Pancreas (tissue), 10 donors: ENCODE measurements around the gene INSRR. TPM values are rescaled to one million over a fixed set of nuclear protein-coding genes. Genes with fewer than 3 reads are reported as not detected.

Experiments used
- ATAC-seq, 4 donors: fragments of 200-7000 bp; cut with Tn5 transposase; one replicate each; pipeline versions ENCODE4 v1.8.0 to v1.9.1; 2020; ENCODE audit warnings: mild to moderate bottlenecking in 4 of 4, moderate library complexity in 4 of 4
- DNase-seq, 6 donors: peaks; one replicate each; pipeline ENCODE4 v3.0.0-alpha.2; 2020
- FAIRE-seq: peaks from 2 replicates; lab custom pipeline; 2012; peaks lifted over from hg19 to GRCh38; lab: Jason Lieb, UNC
- H3K27ac ChIP-seq, 4 donors: fragments of 200-600 bp; sonication (generic); 1 replicate in 3 of 4; 2 replicates in 1 of 4; pipeline versions ENCODE4 v1.5.0 to v1.8.0; 2020
- H3K27me3 ChIP-seq, 4 donors: fragments of 200-600 bp; one replicate each; pipeline ENCODE4 v1.8.0; 2021
- H3K36me3 ChIP-seq, 3 donors: fragments of 200-600 bp; sonication (generic) in 1 of 3; one replicate each; pipeline versions ENCODE4 v1.5.0 to v1.8.0; 2020 to 2021
- H3K4me1 ChIP-seq, 3 donors: fragments of 200-600 bp; one replicate each; pipeline ENCODE4 v1.8.0; 2021
- H3K4me3 ChIP-seq, 4 donors: fragments of 200-600 bp; sonication (generic) in 2 of 4; one replicate each; pipeline versions ENCODE4 v1.5.0 to v1.8.0; 2020 to 2021
- H3K9me3 ChIP-seq, 4 donors: fragments of 200-600 bp; one replicate each; pipeline ENCODE4 v1.8.0; 2021
- CTCF ChIP-seq, 4 donors: fragments of 200-600 bp; sonication (generic) in 3 of 4; IDR thresholded peaks; one replicate each; pipeline versions ENCODE4 v1.5.0 to v1.8.0; 2021; ENCODE audit warnings: antibody characterized with exemption in 4 of 4
- WGBS, 2 donors: extraction: QIAGEN DNeasy Blood & Tissue Kit; methylation state at CpG; one replicate each; pipeline ENCODE4 v1.1.7; 2013; 5-methylcytosine and 5-hydroxymethylcytosine counted together
- intact Hi-C, 3 donors: fragments of 100-400 bp; cut with DNase I; formaldehyde crosslinking; loops; one replicate each; pipeline versions ENCODE4 v1.11.1 to v1.14.2; 2022
- polyA plus RNA-seq, 2 donors: library from polyadenylated mRNA; stranded (reverse); fragments of 200-250 nt; gene quantifications; one replicate each; pipeline ENCODE4 v1.2.3, GENCODE V29; 2013
- total RNA-seq, 6 donors: library from RNA; stranded (reverse); fragmentation: NEBNext Ultra II Directional in 4 of 6; extraction: Animal tissue kit (Norgen Biotek cat#: 25700) in 4 of 6; gene quantifications; one replicate each; pipeline versions ENCODE4 v1.2.1 to v1.2.4, GENCODE V29; 2021 to 2023
- donor health status: healthy with polysubstance abuse.
- donor health status: DM: no; HTN: no; CAD: no; lungs with moderate emphysema.
- donor health status: DM: no; HTN: no; CAD: no.
- donor health status: control.
- donor health status: control.
- donor health status: Bipolar disorder and iron deficiency.
- donor health status: DM: yes; HTN: yes; CAD: no.
- donor health status: DM: no; HTN: no; CAD: no.
- donor health status: DM: no; HTN: no; CAD: no.
- donor health status: DM: yes; HTN: yes; CAD: no.

INSRR gene
- total and polyA plus RNA-seq, 8 donors: 0.03 to 0.99 (median 0.18) TPM

- Histone ChIP-seq H3K36me3 (no peaks in the 10 kb centered on the region), H3K4me3 (peak within 1 kb of the TSS in 1 of 4 donors; percentile 33), H3K27ac (no peak within 1 kb of the TSS), H3K27me3 (peaks cover 0 to 17% (median 0%) of the 10 kb centered on the region in 4 donors), H3K4me1 (peaks cover 0 to 23% (median 16%) of the 10 kb centered on the region in 3 donors), H3K9me3 (no peaks in the 10 kb centered on the region)
- peak; percentile 27 to 69 (median 52) for ATAC-seq
- no peak for FAIRE-seq
- WGBS, 2 donors: 3 to 5% methylated on average over 36 to 69 of the region's 69 CpGs
- intact Hi-C loops: no loop called here
- no peak for TF ChIP-seq CTCF (IDR thresholded peaks at IDR 0.05)
- peak in 2 of 6 donors; percentile 16 to 83 for DNase-seq
These were observed 1.9 kb upstream of the INSRR start, which contains the start of gene NTRK1 for GRCh38 chr1:156860628-156861423. NTRK1 (plus strand) TSS chr1:156860865; CDS start chr1:156860935, 70 bp downstream.

GRCh38 chr1:156860113-156860627 lies 1.3 kb upstream of the INSRR start:
- H3K27ac ChIP-seq: no peak overlapping the region
- intact Hi-C loops: no loop called here

GRCh38 chr1:156859523-156860112 lies 701 bp upstream of the INSRR start:
- FAIRE-seq (no peak), DNase-seq (peak in 1 of 6 donors; percentile 78), ATAC-seq (peak; percentile 42 to 62 (median 53))
- WGBS, 2 donors: 2 to 3% methylated on average over 33 of the region's 33 CpGs
- H3K36me3 ChIP-seq: no peaks in the 10 kb centered on the region
- H3K9me3 ChIP-seq: no peaks in the 10 kb centered on the region
- peaks cover 0 to 23% (median 16%) of the 10 kb centered on the region in 3 donors for H3K4me1 ChIP-seq
- H3K27ac ChIP-seq: no peak overlapping the region
- H3K27me3 ChIP-seq: peaks cover 0 to 17% (median 0%) of the 10 kb centered on the region in 4 donors
- no peak for TF ChIP-seq CTCF (IDR thresholded peaks at IDR 0.05)
- intact Hi-C loops: no loop called here
- peak overlapping the region in 1 of 4 donors; percentile 33 for H3K4me3 ChIP-seq

More at GRCh38 chr1:156860113-156860627, 1.3 kb upstream of the INSRR start:
- H3K9me3 ChIP-seq: no peaks in the 10 kb centered on the region
- FAIRE-seq (no peak), ATAC-seq (peak; percentile 69 to 91 (median 88)), DNase-seq (peak in 5 of 6 donors; percentile 21 to 82 (median 51))
- peak overlapping the region in 1 of 4 donors; percentile 33 for H3K4me3 ChIP-seq
- H3K27me3 ChIP-seq: peaks cover 0 to 17% (median 0%) of the 10 kb centered on the region in 4 donors
- H3K36me3 ChIP-seq: no peaks in the 10 kb centered on the region
- H3K4me1 ChIP-seq: peaks cover 0 to 23% (median 16%) of the 10 kb centered on the region in 3 donors
- 3% methylated on average over 35 of the region's 35 CpGs for WGBS, 2 donors
- TF ChIP-seq CTCF (IDR thresholded peaks at IDR 0.05): peak; percentile 25 to 79 (median 70)

GRCh38 chr1:156858555-156858956 lies 361 bp downstream of the INSRR start:
- no peak for TF ChIP-seq CTCF (IDR thresholded peaks at IDR 0.05)
- Histone ChIP-seq H3K4me1 (peaks cover 0 to 23% (median 16%) of the 10 kb centered on the region in 3 donors), H3K4me3 (peak overlapping the region in 1 of 4 donors; percentile 33), H3K36me3 (no peaks in the 10 kb centered on the region), H3K27ac (no peak overlapping the region), H3K9me3 (no peaks in the 10 kb centered on the region), H3K27me3 (peaks cover 0 to 17% (median 0%) of the 10 kb centered on the region in 4 donors)
- ATAC-seq (peak in 3 of 4 donors; percentile 17 to 44 (median 20)), FAIRE-seq (no peak), DNase-seq (peak in 1 of 6 donors; percentile 75)
- intact Hi-C loops: no loop called here
- WGBS, 2 donors: 6 to 8% methylated on average over 5 of the region's 5 CpGs
